OCI-LY1 (cell line): ENCODE measurements around the gene NSDHL.

ENCODE experiments used
- H2AFZ ChIP-seq: fragments of 200-600 bp; sonication (generic), shearing (Covaris generic); 2 replicates; pipeline ENCODE4 v1.6.0; 2014; ENCODE audit warnings: antibody characterized with exemption, mild to moderate bottlenecking, low read length
- H3F3A ChIP-seq: fragments of 200-600 bp; sonication (generic), shearing (Covaris generic); 2 replicates; pipeline ENCODE4 v1.6.0; 2014; ENCODE audit warnings: mild to moderate bottlenecking, antibody characterized with exemption, low read length, moderate library complexity; ENCODE audit not compliant: insufficient read depth
- H3K27ac ChIP-seq: fragments of 200-600 bp; sonication (generic); 2 replicates; pipeline ENCODE4 v1.5.1; 2014; ENCODE audit warnings: low read length, mixed run types, mild to moderate bottlenecking, low read depth; ENCODE audit not compliant: poor library complexity, severe bottlenecking
- H3K27me3 ChIP-seq: fragments of 200-600 bp; sonication (generic); 2 replicates; pipeline ENCODE4 v1.6.0; 2014; ENCODE audit warnings: antibody characterized with exemption, mild to moderate bottlenecking, low read length, moderate library complexity; ENCODE audit not compliant: insufficient read depth
- H3K36me3 ChIP-seq: fragments of 200-600 bp; sonication (generic); 2 replicates; pipeline ENCODE4 v1.6.1; 2014; ENCODE audit warnings: mild to moderate bottlenecking, antibody characterized with exemption, low read length, moderate library complexity, mixed read lengths; ENCODE audit not compliant: insufficient read depth
- H3K4me1 ChIP-seq: fragments of 200-600 bp; sonication (generic); 2 replicates; pipeline ENCODE4 v1.5.1; 2014; ENCODE audit warnings: mild to moderate bottlenecking, low read length, moderate library complexity; ENCODE audit not compliant: insufficient read depth, severe bottlenecking
- H3K4me2 ChIP-seq: fragments of 200-600 bp; sonication (generic), shearing (Covaris generic); 2 replicates; pipeline ENCODE4 v1.6.1; 2014; ENCODE audit warnings: low read length
- H3K4me3 ChIP-seq: fragments of 200-600 bp; sonication (generic); 2 replicates; pipeline ENCODE4 v1.5.1; 2014; ENCODE audit warnings: low read length, low read depth, mild to moderate bottlenecking, mixed read lengths; ENCODE audit not compliant: poor library complexity, severe bottlenecking
- H3K79me2 ChIP-seq: fragments of 200-600 bp; shearing (Covaris generic); 2 replicates; pipeline ENCODE4 v1.6.1; 2016; ENCODE audit warnings: mixed run types, low read length, mixed read lengths; ENCODE audit not compliant: insufficient read depth
- H3K9ac ChIP-seq: fragments of 200-600 bp; sonication (generic), shearing (Covaris generic); 2 replicates; pipeline ENCODE4 v1.6.1; 2014; ENCODE audit warnings: mild to moderate bottlenecking, low read length, mixed read lengths
- H3K9me2 ChIP-seq: fragments of 200-600 bp; sonication (generic), shearing (Covaris generic); 2 replicates; pipeline ENCODE4 v1.6.1; 2014; ENCODE audit warnings: low read depth, mild to moderate bottlenecking, low read length, mixed read lengths
- H3K9me3 ChIP-seq: fragments of 200-600 bp; shearing (Covaris generic); 2 replicates; pipeline ENCODE4 v1.6.1; 2014; ENCODE audit warnings: low read length, mixed read lengths
- H4K20me1 ChIP-seq: fragments of 200-600 bp; sonication (generic), shearing (Covaris generic); 2 replicates; pipeline ENCODE4 v1.6.0; 2016; ENCODE audit warnings: mild to moderate bottlenecking, low read length; ENCODE audit not compliant: insufficient read depth
- EZH2 ChIP-seq: fragments of 200-600 bp; sonication (generic), shearing (Covaris generic); IDR thresholded peaks from 2 replicates; pipeline ENCODE4 v1.8.0; 2017; ENCODE audit warnings: borderline replicate concordance, mixed run types, mild to moderate bottlenecking, antibody characterized with exemption, low read length, moderate library complexity, mixed read lengths
- TF ChIP-seq, protein P1 (sequence below): fragments of 200-600 bp; sonication (generic), shearing (Covaris generic); IDR thresholded peaks from 2 replicates; pipeline ENCODE4 v1.5.1; 2017; ENCODE audit warnings: mild to moderate bottlenecking, antibody characterized with exemption, low read length, moderate library complexity, mixed read lengths

The NSDHL gene

DNA sequence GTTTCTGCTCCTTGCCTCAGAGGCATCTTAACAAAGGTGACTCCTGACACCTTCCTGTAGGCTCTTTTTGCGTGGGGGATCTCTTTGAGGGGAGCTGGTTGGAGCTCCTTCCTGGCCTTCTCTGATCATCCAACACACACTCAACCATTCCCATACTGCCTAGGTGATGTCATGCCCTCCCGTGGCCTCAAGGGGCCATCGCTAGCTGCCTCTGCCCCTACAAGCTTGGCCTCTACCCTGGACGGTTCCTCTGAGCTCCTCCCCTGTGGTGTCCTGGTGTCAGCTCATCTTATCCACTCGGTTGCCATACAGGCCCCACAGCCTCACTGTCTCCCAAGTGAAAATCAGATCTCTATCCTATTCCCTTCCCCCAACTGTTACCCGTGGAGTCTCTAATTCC is 53.3 kb downstream of the NSDHL start:
- no peak overlapping the region for H3K4me2 ChIP-seq
- H3F3A ChIP-seq: no peaks in the 10 kb centered on the region
- H2AFZ ChIP-seq: no peak overlapping the region
- no peak overlapping the region for H3K4me3 ChIP-seq
- no peak overlapping the region for H3K9ac ChIP-seq
- no peak overlapping the region for H3K27ac ChIP-seq
- no peaks in the 10 kb centered on the region for H4K20me1 ChIP-seq
- no peaks in the 10 kb centered on the region for H3K9me3 ChIP-seq
- H3K36me3 ChIP-seq: no peaks in the 10 kb centered on the region
- TF ChIP-seq EZH2: no peak
- TF ChIP-seq, protein P1, sequence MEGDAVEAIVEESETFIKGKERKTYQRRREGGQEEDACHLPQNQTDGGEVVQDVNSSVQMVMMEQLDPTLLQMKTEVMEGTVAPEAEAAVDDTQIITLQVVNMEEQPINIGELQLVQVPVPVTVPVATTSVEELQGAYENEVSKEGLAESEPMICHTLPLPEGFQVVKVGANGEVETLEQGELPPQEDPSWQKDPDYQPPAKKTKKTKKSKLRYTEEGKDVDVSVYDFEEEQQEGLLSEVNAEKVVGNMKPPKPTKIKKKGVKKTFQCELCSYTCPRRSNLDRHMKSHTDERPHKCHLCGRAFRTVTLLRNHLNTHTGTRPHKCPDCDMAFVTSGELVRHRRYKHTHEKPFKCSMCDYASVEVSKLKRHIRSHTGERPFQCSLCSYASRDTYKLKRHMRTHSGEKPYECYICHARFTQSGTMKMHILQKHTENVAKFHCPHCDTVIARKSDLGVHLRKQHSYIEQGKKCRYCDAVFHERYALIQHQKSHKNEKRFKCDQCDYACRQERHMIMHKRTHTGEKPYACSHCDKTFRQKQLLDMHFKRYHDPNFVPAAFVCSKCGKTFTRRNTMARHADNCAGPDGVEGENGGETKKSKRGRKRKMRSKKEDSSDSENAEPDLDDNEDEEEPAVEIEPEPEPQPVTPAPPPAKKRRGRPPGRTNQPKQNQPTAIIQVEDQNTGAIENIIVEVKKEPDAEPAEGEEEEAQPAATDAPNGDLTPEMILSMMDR: no peak
- H3K79me2 ChIP-seq: no peaks in the 10 kb centered on the region
- H3K27me3 ChIP-seq: no peaks in the 10 kb centered on the region
- no peaks in the 10 kb centered on the region for H3K9me2 ChIP-seq
- H3K4me1 ChIP-seq: no peaks in the 10 kb centered on the region

DNA sequence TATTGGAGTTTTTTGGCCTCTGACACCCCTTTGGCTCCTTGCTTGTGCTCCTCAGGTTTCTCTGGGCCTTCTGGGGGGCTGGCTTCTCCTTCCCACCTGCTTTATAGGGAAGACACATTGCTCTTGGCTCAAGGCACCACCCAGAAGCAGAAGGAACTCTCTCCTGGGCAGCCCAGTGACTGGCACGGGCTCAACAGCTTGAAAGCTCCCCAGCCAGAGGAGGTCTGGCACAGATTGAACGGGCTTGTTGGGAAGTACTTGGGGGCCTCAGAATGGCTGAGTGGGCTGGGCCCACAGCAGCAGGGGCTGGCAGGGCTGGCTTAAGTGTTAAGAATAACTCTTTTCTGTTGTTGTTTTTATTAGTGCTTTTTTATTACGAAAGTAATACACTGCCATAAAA is 55.9 kb downstream of the NSDHL start:
- Histone ChIP-seq H2AFZ (no peak overlapping the region), H3K9me2 (no peaks in the 10 kb centered on the region), H4K20me1 (no peaks in the 10 kb centered on the region), H3K9ac (no peak overlapping the region), H3K36me3 (no peaks in the 10 kb centered on the region), H3F3A (no peaks in the 10 kb centered on the region), H3K4me1 (no peaks in the 10 kb centered on the region), H3K79me2 (no peaks in the 10 kb centered on the region), H3K27ac (no peak overlapping the region), H3K4me2 (no peak overlapping the region), H3K9me3 (no peaks in the 10 kb centered on the region), H3K4me3 (no peak overlapping the region), H3K27me3 (no peaks in the 10 kb centered on the region)
- TF ChIP-seq EZH2: no peak
- TF ChIP-seq, protein P1: no peak

DNA sequence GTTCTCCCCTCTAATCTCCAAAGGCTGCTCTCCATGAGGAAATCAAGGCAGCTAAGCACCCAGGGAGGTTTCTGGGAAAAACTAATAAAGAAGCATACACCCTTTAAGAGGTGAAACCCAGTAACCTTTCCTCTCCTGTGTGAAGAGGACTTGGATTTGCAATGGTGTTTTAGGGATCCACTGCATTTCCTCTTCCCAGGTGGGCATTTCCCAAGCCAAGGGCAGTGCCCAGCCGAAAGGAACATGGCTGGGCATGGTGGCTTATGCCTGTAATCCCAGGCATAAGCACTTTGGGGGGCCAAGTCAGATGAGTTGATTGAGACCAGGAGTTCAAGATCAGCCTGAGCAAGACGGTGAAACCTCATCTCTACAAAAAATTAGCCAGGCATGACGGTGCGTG is 61.6 kb downstream of the NSDHL start:
- Histone ChIP-seq H3K27ac (no peak overlapping the region), H3K4me3 (no peak overlapping the region), H3K27me3 (no peaks in the 10 kb centered on the region), H3K9me2 (no peaks in the 10 kb centered on the region), H3K4me2 (no peak overlapping the region), H3K4me1 (no peaks in the 10 kb centered on the region), H3K36me3 (no peaks in the 10 kb centered on the region), H3K79me2 (no peaks in the 10 kb centered on the region), H3K9me3 (no peaks in the 10 kb centered on the region), H2AFZ (no peak overlapping the region), H3K9ac (no peak overlapping the region), H3F3A (no peaks in the 10 kb centered on the region), H4K20me1 (no peaks in the 10 kb centered on the region)
- TF ChIP-seq EZH2: no peak
- TF ChIP-seq, protein P1: no peak
